ENCODE data around the gene KIRREL3.

DNA sequence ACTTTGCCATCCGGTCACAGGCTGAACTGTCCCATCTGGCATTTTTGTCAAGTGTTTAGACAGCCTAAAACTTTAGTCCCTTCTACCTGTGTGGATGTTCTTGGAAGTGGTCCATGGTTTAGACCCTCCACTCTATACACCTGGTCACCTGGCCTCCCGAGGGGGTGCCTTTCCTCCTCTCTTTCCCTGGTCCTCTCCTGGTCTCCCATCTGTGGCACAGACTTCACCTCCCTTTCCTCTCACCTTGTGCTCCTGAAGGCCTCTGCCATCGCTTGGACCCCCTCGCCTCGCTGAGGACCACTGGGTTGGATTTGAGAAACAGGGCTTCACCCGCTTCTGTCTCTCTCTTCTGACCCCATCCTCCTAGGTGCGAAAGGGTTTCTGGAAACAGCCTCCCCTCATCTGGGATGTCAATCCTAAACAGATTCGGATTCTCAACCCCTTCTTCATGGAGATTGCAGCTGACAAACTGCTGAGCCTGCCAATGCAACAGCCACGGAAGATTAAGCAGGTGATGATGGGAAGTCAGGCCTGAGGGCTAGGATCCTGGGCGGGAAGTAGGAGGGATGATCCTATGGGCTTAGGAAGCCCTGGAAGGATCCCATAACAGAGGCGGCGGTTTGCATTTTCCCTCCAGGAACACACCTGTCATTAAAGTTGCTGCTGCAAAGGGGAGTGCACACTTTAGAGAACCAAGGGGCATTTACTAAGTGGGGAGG is 591.5 kb downstream of the KIRREL3 start:
- TF ChIP-seq, protein P1, sequence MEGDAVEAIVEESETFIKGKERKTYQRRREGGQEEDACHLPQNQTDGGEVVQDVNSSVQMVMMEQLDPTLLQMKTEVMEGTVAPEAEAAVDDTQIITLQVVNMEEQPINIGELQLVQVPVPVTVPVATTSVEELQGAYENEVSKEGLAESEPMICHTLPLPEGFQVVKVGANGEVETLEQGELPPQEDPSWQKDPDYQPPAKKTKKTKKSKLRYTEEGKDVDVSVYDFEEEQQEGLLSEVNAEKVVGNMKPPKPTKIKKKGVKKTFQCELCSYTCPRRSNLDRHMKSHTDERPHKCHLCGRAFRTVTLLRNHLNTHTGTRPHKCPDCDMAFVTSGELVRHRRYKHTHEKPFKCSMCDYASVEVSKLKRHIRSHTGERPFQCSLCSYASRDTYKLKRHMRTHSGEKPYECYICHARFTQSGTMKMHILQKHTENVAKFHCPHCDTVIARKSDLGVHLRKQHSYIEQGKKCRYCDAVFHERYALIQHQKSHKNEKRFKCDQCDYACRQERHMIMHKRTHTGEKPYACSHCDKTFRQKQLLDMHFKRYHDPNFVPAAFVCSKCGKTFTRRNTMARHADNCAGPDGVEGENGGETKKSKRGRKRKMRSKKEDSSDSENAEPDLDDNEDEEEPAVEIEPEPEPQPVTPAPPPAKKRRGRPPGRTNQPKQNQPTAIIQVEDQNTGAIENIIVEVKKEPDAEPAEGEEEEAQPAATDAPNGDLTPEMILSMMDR (IDR thresholded peaks at IDR 0.05), result no peak
- no peak for TF ChIP-seq POLR2AphosphoS5 (IDR thresholded peaks at IDR 0.05)
- no peak for TF ChIP-seq POLR2A (IDR thresholded peaks at IDR 0.05)

Data from prostate gland (tissue), 2 donors.